WTC11 (cell line): ENCODE measurements around the gene RNGTT. TPM values are rescaled to one million over a fixed set of nuclear protein-coding genes. Genes with fewer than 3 reads are reported as not detected.

Source experiments
- ATAC-seq: fragments of 200-7000 bp; cut with Tn5 transposase; 2 replicates; pipeline ENCODE4 v1.10.0; 2021; ENCODE audit warnings: mild to moderate bottlenecking, moderate library complexity
- CTCF ChIA-PET: fragments of 300-600 bp; sonication (Branson Sonifier 250); formaldehyde crosslinking; loops from one replicate; lab custom pipeline; 2021; ENCODE audit warnings: antibody characterized with exemption; lab: Charles Lee
- POLR2A ChIA-PET: fragments of 350-600 bp; sonication (Branson Sonifier 250); formaldehyde crosslinking; loops from one replicate; lab custom pipeline; 2021; ENCODE audit warnings: antibody characterized with exemption; lab: Charles Lee
- DNase-seq: peaks from one replicate; pipeline ENCODE4 v3.0.0; 2021; ENCODE audit warnings: low spot score
- H3K27ac Mint-ChIP-seq: 2 replicates; pipeline ENCODE4 v1.8.0; 2021; ENCODE audit warnings: mixed read lengths
- H3K27me3 Mint-ChIP-seq: 2 replicates; pipeline ENCODE4 v1.8.0; 2021; ENCODE audit warnings: low read depth, mild to moderate bottlenecking, moderate library complexity, mixed read lengths
- H3K36me3 Mint-ChIP-seq: 2 replicates; pipeline ENCODE4 v1.8.0; 2021; ENCODE audit warnings: mixed read lengths
- H3K4me1 Mint-ChIP-seq: 2 replicates; pipeline ENCODE4 v1.8.0; 2022; ENCODE audit warnings: mixed read lengths
- H3K4me3 Mint-ChIP-seq: 2 replicates; pipeline ENCODE4 v1.8.0; 2021; ENCODE audit warnings: mild to moderate bottlenecking, moderate library complexity, mixed read lengths
- H3K9me3 Mint-ChIP-seq: 2 replicates; pipeline ENCODE4 v1.8.0; 2021; ENCODE audit warnings: mixed read lengths
- CREM ChIP-seq: sonication (generic); formaldehyde crosslinking; IDR thresholded peaks from 2 replicates; pipeline ENCODE4 v1.8.1; 2022; ENCODE audit warnings: mild to moderate bottlenecking, missing genetic modification reagents, moderate library complexity
- ELF4 ChIP-seq: sonication (generic); formaldehyde crosslinking; IDR thresholded peaks from 2 replicates; pipeline ENCODE4 v1.8.1; 2022; ENCODE audit warnings: low read depth, mild to moderate bottlenecking, moderate library complexity, missing genetic modification reagents
- EMX1 ChIP-seq: fragments of 250-450 bp; sonication (Bioruptor Pico); IDR thresholded peaks from 2 replicates; pipeline ENCODE4 v1.8.0; 2021; ENCODE audit warnings: mild to moderate bottlenecking
- ESRRA ChIP-seq: sonication (generic); formaldehyde crosslinking; IDR thresholded peaks from 2 replicates; pipeline ENCODE4 v1.8.1; 2022; ENCODE audit warnings: mild to moderate bottlenecking, missing genetic modification reagents, borderline replicate concordance
- JUN ChIP-seq: sonication (generic); formaldehyde crosslinking; IDR thresholded peaks from 2 replicates; pipeline ENCODE4 v1.8.0; 2023; ENCODE audit warnings: mild to moderate bottlenecking, missing genetic modification reagents
- MXD4 ChIP-seq: fragments of 250-450 bp; sonication (Bioruptor Pico); IDR thresholded peaks from 2 replicates; pipeline ENCODE4 v1.8.0; 2021; ENCODE audit warnings: mild to moderate bottlenecking, moderate library complexity, borderline replicate concordance
- NFE2L1 ChIP-seq: sonication (generic); formaldehyde crosslinking; IDR thresholded peaks from 2 replicates; pipeline ENCODE4 v1.8.1; 2023; ENCODE audit warnings: missing genetic modification reagents
- ZNF671 ChIP-seq: fragments of 250-450 bp; sonication (Bioruptor Pico); IDR thresholded peaks from 2 replicates; pipeline ENCODE4 v1.8.0; 2021; ENCODE audit warnings: mild to moderate bottlenecking
- total RNA-seq: library from RNA; stranded (reverse); gene quantifications from 3 replicates; pipeline ENCODE4 v1.2.3, GENCODE V29; 2021
- TF ChIP-seq, protein P1 (sequence below): fragments of 250-450 bp; sonication (Bioruptor Pico); IDR thresholded peaks from 2 replicates; pipeline ENCODE4 v1.9.0; 2021; ENCODE audit warnings: mild to moderate bottlenecking
- TF ChIP-seq, protein P2 (sequence below): fragments of 200-600 bp; IDR thresholded peaks from 2 replicates; pipeline ENCODE4 v1.8.0; 2022; ENCODE audit warnings: antibody characterized with exemption
- TF ChIP-seq, protein P3 (sequence below): sonication (generic); formaldehyde crosslinking; IDR thresholded peaks from 2 replicates; pipeline ENCODE4 v1.8.0; 2022; ENCODE audit warnings: mild to moderate bottlenecking, missing genetic modification reagents

The RNGTT gene
- total RNA-seq, 1 experiment from 2014 or later, result 20.4 TPM

DNA sequence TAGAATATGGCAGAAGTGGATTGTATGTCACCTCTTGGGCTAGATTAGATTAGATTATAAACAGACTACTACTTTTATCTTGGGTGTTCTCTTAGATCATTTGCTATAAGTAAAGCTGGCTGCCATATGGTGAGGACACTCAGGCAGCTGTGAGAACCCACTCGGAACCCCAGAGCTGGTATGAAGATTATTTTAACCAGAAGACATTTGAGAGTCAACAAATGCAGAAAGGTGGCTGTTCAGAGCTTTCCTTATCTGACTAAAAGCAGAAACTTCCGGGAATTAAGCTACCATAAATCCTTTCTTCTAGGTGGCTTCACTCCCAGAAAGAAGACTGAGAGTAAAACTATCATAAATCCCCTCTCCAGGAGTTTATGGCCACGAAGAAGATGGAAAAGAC, 91.9 kb downstream of the RNGTT start (continued):
- TF ChIP-seq MXD4 (no peak), CREM (CRISPR knock-in tag) (no peak), JUN (CRISPR knock-in tag) (no peak), EMX1 (no peak), ELF4 (CRISPR knock-in tag) (no peak)
- TF ChIP-seq, protein P1, sequence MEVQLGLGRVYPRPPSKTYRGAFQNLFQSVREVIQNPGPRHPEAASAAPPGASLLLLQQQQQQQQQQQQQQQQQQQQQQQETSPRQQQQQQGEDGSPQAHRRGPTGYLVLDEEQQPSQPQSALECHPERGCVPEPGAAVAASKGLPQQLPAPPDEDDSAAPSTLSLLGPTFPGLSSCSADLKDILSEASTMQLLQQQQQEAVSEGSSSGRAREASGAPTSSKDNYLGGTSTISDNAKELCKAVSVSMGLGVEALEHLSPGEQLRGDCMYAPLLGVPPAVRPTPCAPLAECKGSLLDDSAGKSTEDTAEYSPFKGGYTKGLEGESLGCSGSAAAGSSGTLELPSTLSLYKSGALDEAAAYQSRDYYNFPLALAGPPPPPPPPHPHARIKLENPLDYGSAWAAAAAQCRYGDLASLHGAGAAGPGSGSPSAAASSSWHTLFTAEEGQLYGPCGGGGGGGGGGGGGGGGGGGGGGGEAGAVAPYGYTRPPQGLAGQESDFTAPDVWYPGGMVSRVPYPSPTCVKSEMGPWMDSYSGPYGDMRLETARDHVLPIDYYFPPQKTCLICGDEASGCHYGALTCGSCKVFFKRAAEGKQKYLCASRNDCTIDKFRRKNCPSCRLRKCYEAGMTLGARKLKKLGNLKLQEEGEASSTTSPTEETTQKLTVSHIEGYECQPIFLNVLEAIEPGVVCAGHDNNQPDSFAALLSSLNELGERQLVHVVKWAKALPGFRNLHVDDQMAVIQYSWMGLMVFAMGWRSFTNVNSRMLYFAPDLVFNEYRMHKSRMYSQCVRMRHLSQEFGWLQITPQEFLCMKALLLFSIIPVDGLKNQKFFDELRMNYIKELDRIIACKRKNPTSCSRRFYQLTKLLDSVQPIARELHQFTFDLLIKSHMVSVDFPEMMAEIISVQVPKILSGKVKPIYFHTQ, result no peak
- TF ChIP-seq, all 79 proteins: peak for 0

- Mint-ChIP-seq H3K4me1 (peaks cover 2% of the 10 kb centered on the region; the same call in 1 of the 2 replicates), H3K9me3 (no peaks in the 10 kb centered on the region)
- no peak for DNase-seq
- no peak for TF ChIP-seq ESRRA (CRISPR knock-in tag)
- TF ChIP-seq, protein P2, sequence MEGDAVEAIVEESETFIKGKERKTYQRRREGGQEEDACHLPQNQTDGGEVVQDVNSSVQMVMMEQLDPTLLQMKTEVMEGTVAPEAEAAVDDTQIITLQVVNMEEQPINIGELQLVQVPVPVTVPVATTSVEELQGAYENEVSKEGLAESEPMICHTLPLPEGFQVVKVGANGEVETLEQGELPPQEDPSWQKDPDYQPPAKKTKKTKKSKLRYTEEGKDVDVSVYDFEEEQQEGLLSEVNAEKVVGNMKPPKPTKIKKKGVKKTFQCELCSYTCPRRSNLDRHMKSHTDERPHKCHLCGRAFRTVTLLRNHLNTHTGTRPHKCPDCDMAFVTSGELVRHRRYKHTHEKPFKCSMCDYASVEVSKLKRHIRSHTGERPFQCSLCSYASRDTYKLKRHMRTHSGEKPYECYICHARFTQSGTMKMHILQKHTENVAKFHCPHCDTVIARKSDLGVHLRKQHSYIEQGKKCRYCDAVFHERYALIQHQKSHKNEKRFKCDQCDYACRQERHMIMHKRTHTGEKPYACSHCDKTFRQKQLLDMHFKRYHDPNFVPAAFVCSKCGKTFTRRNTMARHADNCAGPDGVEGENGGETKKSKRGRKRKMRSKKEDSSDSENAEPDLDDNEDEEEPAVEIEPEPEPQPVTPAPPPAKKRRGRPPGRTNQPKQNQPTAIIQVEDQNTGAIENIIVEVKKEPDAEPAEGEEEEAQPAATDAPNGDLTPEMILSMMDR, result peak; percentile 31
- TF ChIP-seq, all 79 proteins: peak for 1
- H3K27me3 Mint-ChIP-seq, result no peaks in the 10 kb centered on the region
- no peaks in the 10 kb centered on the region for H3K36me3 Mint-ChIP-seq
- no peak overlapping the region for H3K4me3 Mint-ChIP-seq
- ChIA-PET CTCF (interaction anchor here (0.6 to 2.3 kb wide), 10 partner anchors 8 to 940 kb away, joined by 3 to 8 read pairs (median 4); no protein-coding TSS in a partner anchor), POLR2A (no interaction called here)
- H3K27ac Mint-ChIP-seq, result no peak overlapping the region
- no peak for ATAC-seq
These were observed 92.6 kb downstream of the RNGTT start for GRCh38 chr6:88870717-88871330.

DNA sequence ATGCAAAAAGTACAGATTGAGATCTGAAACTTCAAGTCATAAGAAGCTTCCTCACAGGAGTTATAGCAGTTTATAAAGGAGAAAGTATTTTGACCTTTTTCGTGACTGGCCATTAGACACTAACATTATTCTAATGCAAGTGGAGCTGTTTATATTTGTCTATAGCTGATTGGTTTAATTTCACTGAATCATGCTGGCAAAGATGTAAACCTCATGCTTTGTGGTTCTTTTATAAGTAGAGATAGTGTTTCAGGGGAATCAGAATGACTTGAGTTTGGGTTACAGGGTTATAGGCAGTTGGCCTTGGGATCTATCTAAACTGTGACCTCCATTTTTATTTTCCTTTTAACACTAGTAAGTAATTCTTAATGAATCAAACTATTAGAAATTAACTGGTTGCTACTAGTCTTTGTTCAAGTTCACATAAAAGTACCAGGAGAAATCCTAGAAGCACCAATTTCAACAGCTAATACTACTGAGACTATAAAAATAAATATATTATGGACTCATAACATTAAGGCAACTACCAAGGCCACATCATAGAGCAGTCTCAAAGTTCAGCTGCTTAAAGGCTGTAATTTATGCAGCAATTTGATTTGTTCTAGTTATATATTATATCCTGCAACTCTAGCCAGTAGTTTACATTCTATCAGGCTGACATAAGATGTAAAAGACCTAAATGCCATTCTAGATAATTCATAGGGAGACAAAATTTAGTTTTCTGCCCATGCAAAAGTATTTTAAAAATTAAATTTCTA, 94.0 kb downstream of the RNGTT start:
- CTCF ChIA-PET, result interaction anchor here (0.6 to 2.3 kb wide), 2 partner anchors 30 to 580 kb away, joined by 3 to 8 read pairs; no protein-coding TSS in a partner anchor
- POLR2A ChIA-PET, result no interaction called here

More for the DNA sequence above, 94.0 kb downstream of the RNGTT start:
- ATAC-seq (no peak), DNase-seq (no peak)
- Mint-ChIP-seq H3K27me3 (no peaks in the 10 kb centered on the region), H3K4me1 (peaks cover 2% of the 10 kb centered on the region; the same call in 1 of the 2 replicates), H3K27ac (no peak overlapping the region), H3K9me3 (no peaks in the 10 kb centered on the region), H3K36me3 (no peaks in the 10 kb centered on the region), H3K4me3 (no peak overlapping the region)
- TF ChIP-seq ZNF671 (CRISPR knock-in tag), result no peak
- TF ChIP-seq, protein P3, sequence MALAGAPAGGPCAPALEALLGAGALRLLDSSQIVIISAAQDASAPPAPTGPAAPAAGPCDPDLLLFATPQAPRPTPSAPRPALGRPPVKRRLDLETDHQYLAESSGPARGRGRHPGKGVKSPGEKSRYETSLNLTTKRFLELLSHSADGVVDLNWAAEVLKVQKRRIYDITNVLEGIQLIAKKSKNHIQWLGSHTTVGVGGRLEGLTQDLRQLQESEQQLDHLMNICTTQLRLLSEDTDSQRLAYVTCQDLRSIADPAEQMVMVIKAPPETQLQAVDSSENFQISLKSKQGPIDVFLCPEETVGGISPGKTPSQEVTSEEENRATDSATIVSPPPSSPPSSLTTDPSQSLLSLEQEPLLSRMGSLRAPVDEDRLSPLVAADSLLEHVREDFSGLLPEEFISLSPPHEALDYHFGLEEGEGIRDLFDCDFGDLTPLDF (CRISPR knock-in tag), result no peak
- no peak for TF ChIP-seq NFE2L1 (CRISPR knock-in tag)
- TF ChIP-seq, protein P1, result no peak
- no peak for TF ChIP-seq ELF4 (CRISPR knock-in tag)
